Mucosa of descending colon (tissue), 3 donors: ENCODE results near the gene UBE3A. TPM values are rescaled to one million over a fixed set of nuclear protein-coding genes. Genes with fewer than 3 reads are reported as not detected.

Experiments used
- ATAC-seq: fragments of 200-7000 bp; cut with Tn5 transposase; one replicate; pipeline ENCODE4 v1.9.1; 2020; ENCODE audit warnings: mild to moderate bottlenecking, moderate library complexity
- DNase-seq, 3 donors: peaks; one replicate each; pipeline ENCODE4 v3.0.0-alpha.2; 2020
- H3K36me3 ChIP-seq: fragments of 200-600 bp; one replicate; pipeline ENCODE4 v1.8.0; 2021; ENCODE audit warnings: low read depth, mild to moderate bottlenecking
- H3K4me1 ChIP-seq: fragments of 200-600 bp; one replicate; pipeline ENCODE4 v1.8.0; 2021; ENCODE audit warnings: low read depth, mild to moderate bottlenecking
- H3K4me3 ChIP-seq: fragments of 200-600 bp; one replicate; pipeline ENCODE4 v1.8.0; 2021; ENCODE audit warnings: mild to moderate bottlenecking
- H3K9me3 ChIP-seq: fragments of 200-600 bp; one replicate; pipeline ENCODE4 v1.8.0; 2021; ENCODE audit warnings: mild to moderate bottlenecking
- intact Hi-C, 2 donors: fragments of 100-400 bp; cut with DNase I in 1 of 2; cut with micrococcal nuclease in 1 of 2; formaldehyde crosslinking; loops; one replicate each; pipeline versions ENCODE4 v1.11.0 to v1.11.1; 2022; cut with DNase I, micrococcal nuclease
- total RNA-seq, 3 donors: library from RNA; stranded (reverse); fragmentation: NEBNext Ultra II Directional in 2 of 3; extraction: Animal tissue kit (Norgen Biotek cat#: 25700) in 2 of 3; gene quantifications; one replicate each; pipeline versions ENCODE4 v1.2.1 to v1.2.4, GENCODE V29; 2021 to 2023
- TF ChIP-seq, protein P1 (sequence below): fragments of 200-600 bp; IDR thresholded peaks from one replicate; pipeline ENCODE4 v1.8.0; 2022; ENCODE audit warnings: antibody characterized with exemption, mild to moderate bottlenecking
- donor health status: DM: no; HTN: no; CAD: no; lungs with moderate emphysema.
- donor health status: DM: no; HTN: no; CAD: no.
- donor health status: DM: no; HTN: yes; CAD: no.

UBE3A gene
- total RNA-seq, 3 donors from 2014 or later, result 85.4 to 151 (median 100) TPM

DNA sequence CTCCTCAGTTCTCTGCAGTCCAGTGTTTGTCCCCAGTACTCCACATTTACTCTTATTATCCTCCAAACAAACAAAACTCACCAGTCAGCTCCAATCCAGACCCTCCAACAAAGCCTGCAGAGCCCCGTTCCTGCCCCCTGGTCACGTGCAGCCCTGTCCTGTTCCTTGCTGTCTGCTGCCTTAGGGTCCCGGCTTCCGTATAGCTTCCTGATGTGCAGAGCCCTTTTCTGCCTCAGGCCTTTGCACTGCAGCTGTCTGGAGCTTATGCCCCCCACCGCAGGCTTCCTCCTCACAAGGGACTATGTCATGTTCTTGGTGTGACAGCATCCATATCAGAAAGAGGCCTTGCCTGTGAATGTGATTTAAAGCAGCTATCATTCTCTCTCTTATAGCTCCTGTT is 39.0 kb upstream of the UBE3A start:
- H3K36me3 ChIP-seq, result no peaks in the 10 kb centered on the region
- intact Hi-C loops, result no loop called here
- no peaks in the 10 kb centered on the region for H3K4me1 ChIP-seq
- TF ChIP-seq, protein P1, sequence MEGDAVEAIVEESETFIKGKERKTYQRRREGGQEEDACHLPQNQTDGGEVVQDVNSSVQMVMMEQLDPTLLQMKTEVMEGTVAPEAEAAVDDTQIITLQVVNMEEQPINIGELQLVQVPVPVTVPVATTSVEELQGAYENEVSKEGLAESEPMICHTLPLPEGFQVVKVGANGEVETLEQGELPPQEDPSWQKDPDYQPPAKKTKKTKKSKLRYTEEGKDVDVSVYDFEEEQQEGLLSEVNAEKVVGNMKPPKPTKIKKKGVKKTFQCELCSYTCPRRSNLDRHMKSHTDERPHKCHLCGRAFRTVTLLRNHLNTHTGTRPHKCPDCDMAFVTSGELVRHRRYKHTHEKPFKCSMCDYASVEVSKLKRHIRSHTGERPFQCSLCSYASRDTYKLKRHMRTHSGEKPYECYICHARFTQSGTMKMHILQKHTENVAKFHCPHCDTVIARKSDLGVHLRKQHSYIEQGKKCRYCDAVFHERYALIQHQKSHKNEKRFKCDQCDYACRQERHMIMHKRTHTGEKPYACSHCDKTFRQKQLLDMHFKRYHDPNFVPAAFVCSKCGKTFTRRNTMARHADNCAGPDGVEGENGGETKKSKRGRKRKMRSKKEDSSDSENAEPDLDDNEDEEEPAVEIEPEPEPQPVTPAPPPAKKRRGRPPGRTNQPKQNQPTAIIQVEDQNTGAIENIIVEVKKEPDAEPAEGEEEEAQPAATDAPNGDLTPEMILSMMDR, result no peak
- no peaks in the 10 kb centered on the region for H3K9me3 ChIP-seq
- H3K4me3 ChIP-seq, result no peak overlapping the region
- ATAC-seq (no peak), DNase-seq (no peak)

DNA sequence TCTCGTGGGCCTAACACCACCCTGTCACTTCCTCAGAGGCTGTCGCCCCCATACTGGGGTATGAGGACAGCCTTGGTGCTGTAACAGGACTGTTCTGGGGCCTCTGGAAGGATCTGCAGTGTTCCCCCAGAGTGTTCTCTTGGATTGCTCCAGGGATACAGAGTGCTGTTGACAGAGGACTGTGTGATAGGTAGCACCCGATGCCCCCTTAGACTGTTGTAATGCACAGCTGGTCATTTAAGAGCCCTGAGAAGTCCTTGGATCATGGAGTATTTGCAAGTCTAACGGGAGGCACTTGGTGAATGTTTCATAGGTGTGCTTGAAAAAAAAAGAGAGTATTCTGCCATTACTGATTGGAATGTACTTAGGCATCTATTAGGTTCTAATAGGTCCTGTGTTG is 35.4 kb upstream of the UBE3A start:
- ATAC-seq, result no peak
- H3K9me3 ChIP-seq, result no peaks in the 10 kb centered on the region
- TF ChIP-seq, protein P1, result no peak
- DNase-seq, result no peak
- no peak overlapping the region for H3K4me3 ChIP-seq
- H3K4me1 ChIP-seq, result no peaks in the 10 kb centered on the region
- no peaks in the 10 kb centered on the region for H3K36me3 ChIP-seq
- intact Hi-C loops, result no loop called here

DNA sequence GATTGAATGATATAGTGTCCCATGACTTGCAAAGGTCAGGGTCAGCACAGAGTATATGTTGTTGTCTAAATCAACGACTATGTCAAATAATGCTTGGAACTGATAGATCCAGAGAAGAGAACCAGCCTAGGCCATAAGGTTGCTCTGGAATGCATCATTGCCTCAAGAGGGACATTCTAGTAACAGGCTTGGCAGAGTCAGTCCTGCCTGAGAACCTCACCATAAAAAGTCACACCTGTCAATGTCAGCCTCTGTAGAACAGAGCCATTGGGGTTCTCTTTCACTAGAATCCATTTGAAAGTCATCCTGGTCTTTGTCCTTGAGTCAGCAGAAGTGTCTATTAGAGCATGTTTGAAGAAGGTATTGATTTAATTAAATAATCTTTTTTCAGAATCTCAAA is 31.4 kb upstream of the UBE3A start:
- H3K36me3 ChIP-seq, result no peaks in the 10 kb centered on the region
- intact Hi-C loops, result no loop called here
- TF ChIP-seq, protein P1, result no peak
- DNase-seq (no peak), ATAC-seq (no peak)
- no peaks in the 10 kb centered on the region for H3K4me1 ChIP-seq
- H3K9me3 ChIP-seq, result no peaks in the 10 kb centered on the region
- no peak overlapping the region for H3K4me3 ChIP-seq

DNA sequence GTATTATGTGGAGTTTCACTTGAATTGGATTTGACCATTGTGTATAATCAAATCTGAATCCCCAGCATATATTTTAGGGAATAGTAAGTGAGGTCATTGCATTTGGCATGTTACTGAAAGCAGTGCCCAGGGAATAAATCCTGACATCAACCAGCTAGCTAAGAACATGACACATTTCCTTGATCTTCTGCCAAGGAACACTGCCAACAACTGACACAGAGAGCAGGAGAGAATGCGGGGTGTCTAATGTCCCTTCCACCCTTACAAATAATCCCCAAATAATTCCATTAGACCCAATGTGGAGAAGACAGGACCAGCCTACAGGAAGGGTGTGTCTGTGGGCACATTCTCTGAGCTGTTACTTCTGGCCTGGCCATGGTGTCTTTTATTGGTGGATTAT is 30.6 kb upstream of the UBE3A start:
- Histone ChIP-seq H3K4me3 (no peak overlapping the region), H3K9me3 (no peaks in the 10 kb centered on the region), H3K4me1 (no peaks in the 10 kb centered on the region), H3K36me3 (no peaks in the 10 kb centered on the region)
- ATAC-seq, result no peak
- intact Hi-C loops, result no loop called here
- DNase-seq, result no peak
- TF ChIP-seq, protein P1, result no peak

GRCh38 chr15:25468611-25469010 is 29.8 kb upstream of the UBE3A start:
- Histone ChIP-seq H3K4me1 (no peaks in the 10 kb centered on the region), H3K9me3 (no peaks in the 10 kb centered on the region), H3K4me3 (no peak overlapping the region), H3K36me3 (no peaks in the 10 kb centered on the region)
- TF ChIP-seq, protein P1, result no peak
- DNase-seq, result no peak
- ATAC-seq, result no peak
- intact Hi-C loops, result no loop called here

- DNase-seq (no peak), ATAC-seq (no peak)
Observed at GRCh38 chr15:25465835-25466234, 27.0 kb upstream of the UBE3A start.

More at GRCh38 chr15:25465835-25466234, 27.0 kb upstream of the UBE3A start:
- intact Hi-C loops, result no loop called here
- Histone ChIP-seq H3K4me3 (no peak overlapping the region), H3K9me3 (no peaks in the 10 kb centered on the region), H3K36me3 (no peaks in the 10 kb centered on the region), H3K4me1 (no peaks in the 10 kb centered on the region)
- TF ChIP-seq, protein P1, result no peak
